Measurements from ENCODE around the gene FMNL2.

DNA sequence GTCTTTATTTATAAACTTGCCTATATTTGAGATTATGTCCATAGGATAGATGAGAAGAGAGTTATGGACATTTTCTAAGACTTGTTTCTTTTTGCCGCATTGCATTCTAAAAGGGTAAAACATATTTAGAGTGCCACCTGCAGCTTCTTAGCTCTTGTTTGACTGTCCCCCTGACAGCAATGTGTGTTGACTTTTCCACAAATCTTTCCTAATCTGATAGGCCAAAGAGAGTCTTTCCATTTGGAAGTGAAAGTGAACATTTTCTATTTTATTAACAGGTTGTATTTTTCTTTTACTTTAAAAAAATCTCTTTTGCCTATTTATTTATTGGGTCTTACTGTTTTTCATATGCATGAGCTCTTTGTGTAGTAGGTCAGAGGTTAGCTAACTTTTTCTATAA, 58.4 kb downstream of the FMNL2 start:
- TF ChIP-seq CTCF (IDR thresholded peaks at IDR 0.05; ENCODE audit: insufficient read depth, low read depth, low read length) (no peak), EZH2 (IDR thresholded peaks at IDR 0.05; ENCODE audit: insufficient read depth, low read length) (no peak)

Measured in astrocyte (in vitro differentiated cells and primary cell).